Measurements from ENCODE around the gene PAPOLB. TPM values are rescaled to one million over a fixed set of nuclear protein-coding genes. Genes with fewer than 3 reads are reported as not detected.

Gene PAPOLB
- total RNA-seq, 6 donors from 2014 or later: 0.10 to 2.1 (median 0.39) TPM

Small RNA genes within 50 kb of the gene (small RNA-seq; reads per million reads assigned to genes)
- 0 reads per million in 4 donors for gene RF00019

Other genes starting within 250 kb of the PAPOLB start
- 10 to 100 TPM; 25.1 to 40.7 (median 34.1) TPM for gene FOXK1, start 179.7 kb downstream of the PAPOLB start, total RNA-seq
- 100 to 1,000 TPM in 1 of 6 donors, 10 to 100 TPM in 5; 23.4 to 152 (median 52.1) TPM for gene AP5Z1, start 86.4 kb downstream of the PAPOLB start, total RNA-seq
- 10 to 100 TPM in 5 of 6 donors, 1 to 10 TPM in 1; 7.9 to 42.8 (median 13.0) TPM for gene RADIL, start 21.7 kb upstream of the PAPOLB start, total RNA-seq
- gene MMD2, start 97.2 kb upstream of the PAPOLB start, total RNA-seq: not detected
- 10 to 100 TPM in 2 of 6 donors, 1 to 10 TPM in 4; 5.3 to 18.5 (median 8.9) TPM for gene RBAK, start 183.8 kb upstream of the PAPOLB start, total RNA-seq

Measured in upper lobe of left lung (tissue), 6 donors.